Effector CD8-positive, alpha-beta T cell (primary cell): ENCODE results near the gene DZIP1.
"Not testable (repeated sequence)": the region's sequence is repeated elsewhere in the genome, so short reads cannot be mapped to it uniquely, and the experiment has no call there.

ENCODE experiments used
- DNase-seq: peaks from one replicate; lab custom pipeline; 2025; lab: John Stamatoyannopoulos, UW

The DZIP1 gene

GRCh38 chr13:95601216-95601615, 43.3 kb downstream of the DZIP1 start:
- no peak for DNase-seq

- DNase-seq = no peak
These were observed 47.8 kb downstream of the DZIP1 start for GRCh38 chr13:95596701-95597100.

- DNase-seq = no peak
These were observed 51.0 kb downstream of the DZIP1 start for GRCh38 chr13:95593462-95593861.

- no peak for DNase-seq
These were observed 55.8 kb downstream of the DZIP1 start for GRCh38 chr13:95588721-95589120.

GRCh38 chr13:95588134-95588533, 56.4 kb downstream of the DZIP1 start:
- DNase-seq = no peak

GRCh38 chr13:95585867-95586266, 58.6 kb downstream of the DZIP1 start:
- DNase-seq = no peak

- DNase-seq = no peak
These were observed 65.2 kb downstream of the DZIP1 start for GRCh38 chr13:95579303-95579702.

- DNase-seq = no peak
These were observed 71.3 kb downstream of the DZIP1 start for GRCh38 chr13:95573221-95573620.

GRCh38 chr13:95571941-95572340, 72.6 kb downstream of the DZIP1 start:
- no peak for DNase-seq

- DNase-seq = no peak
These were observed 74.5 kb downstream of the DZIP1 start for GRCh38 chr13:95570016-95570415.

- no peak for DNase-seq
These were observed 76.4 kb downstream of the DZIP1 start for GRCh38 chr13:95568131-95568530.

GRCh38 chr13:95565758-95566157, 78.7 kb downstream of the DZIP1 start:
- not testable (repeated sequence) for DNase-seq

GRCh38 chr13:95564733-95565291, 79.7 kb downstream of the DZIP1 start:
- DNase-seq = no peak

GRCh38 chr13:95564091-95564490, 80.4 kb downstream of the DZIP1 start:
- no peak for DNase-seq

- no peak for DNase-seq
These were observed 84.1 kb downstream of the DZIP1 start for GRCh38 chr13:95560387-95560786.

- no peak for DNase-seq
These were observed 85.4 kb downstream of the DZIP1 start for GRCh38 chr13:95559100-95559499.

GRCh38 chr13:95557013-95557412, 87.5 kb downstream of the DZIP1 start:
- no peak for DNase-seq

GRCh38 chr13:95553581-95554385, 90.7 kb downstream of the DZIP1 start:
- no peak for DNase-seq

- DNase-seq = no peak
These were observed 91.7 kb downstream of the DZIP1 start, which contains the start of gene CLDN10 for GRCh38 chr13:95552539-95553441. Gene CLDN10, plus strand, starts transcription at chr13:95552720. Its CDS starts 34 bp downstream, at chr13:95552754.

- no peak for DNase-seq
These were observed 92.3 kb downstream of the DZIP1 start for GRCh38 chr13:95552208-95552538.

- DNase-seq = no peak
These were observed 96.9 kb downstream of the DZIP1 start for GRCh38 chr13:95547531-95548167.

- no peak for DNase-seq
These were observed 97.6 kb downstream of the DZIP1 start for GRCh38 chr13:95546919-95547318.
